A172 (cell line): ENCODE measurements around the gene GFY. TPM values are rescaled to one million over a fixed set of nuclear protein-coding genes. Genes with fewer than 3 reads are reported as not detected.
"Not testable (repeated sequence)": the region's sequence is repeated elsewhere in the genome, so short reads cannot be mapped to it uniquely, and the experiment has no call there.

Experiments used
- DNase-seq: peaks from one replicate; pipeline ENCODE4 v3.0.0-alpha.2; 2015; ENCODE audit warnings: low spot score
- total RNA-seq: library from RNA; depleted of rRNA; stranded (reverse); fragments of >200 nt; shearing (Covaris generic); gene quantifications from 2 replicates; pipeline ENCODE4 v1.2.3, GENCODE V29; 2014; rRNA removed

The GFY gene
- total RNA-seq, 1 experiment from 2014 or later = not detected

DNA sequence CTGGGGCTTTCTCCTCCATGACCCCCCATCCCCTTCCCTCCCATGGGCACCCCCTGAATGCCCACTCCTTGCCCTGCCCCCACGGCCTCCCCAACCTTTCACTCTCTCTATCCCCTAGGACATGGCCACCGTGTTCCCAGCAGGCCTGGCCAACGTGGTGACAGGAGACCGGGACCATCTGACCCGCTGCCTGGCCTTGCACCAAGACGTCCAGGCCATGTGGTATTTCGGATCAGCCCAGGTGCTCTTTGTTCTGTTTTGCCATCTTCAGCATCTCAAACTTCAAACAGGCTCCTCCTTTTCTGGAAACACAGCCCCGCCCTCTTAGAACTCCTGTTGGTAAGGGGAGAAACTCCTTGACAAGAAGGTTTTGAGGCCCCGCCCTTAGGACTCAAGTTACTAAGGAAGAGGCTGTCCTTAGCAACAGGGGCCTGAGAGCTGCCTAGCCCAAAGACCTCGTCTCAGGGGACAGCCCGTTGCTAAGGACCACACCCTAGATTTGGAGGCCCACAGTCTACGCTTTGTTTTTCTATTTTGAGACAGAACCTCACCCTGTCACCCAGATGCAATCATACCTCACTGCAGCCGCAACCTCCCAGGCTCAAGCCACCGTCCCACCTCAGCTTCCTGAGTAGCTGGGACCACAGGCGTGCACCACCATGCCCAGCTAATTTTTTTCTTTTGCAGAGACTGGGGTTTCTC, 43.7 kb downstream of the GFY start:
- peak; percentile 94 for DNase-seq

DNA sequence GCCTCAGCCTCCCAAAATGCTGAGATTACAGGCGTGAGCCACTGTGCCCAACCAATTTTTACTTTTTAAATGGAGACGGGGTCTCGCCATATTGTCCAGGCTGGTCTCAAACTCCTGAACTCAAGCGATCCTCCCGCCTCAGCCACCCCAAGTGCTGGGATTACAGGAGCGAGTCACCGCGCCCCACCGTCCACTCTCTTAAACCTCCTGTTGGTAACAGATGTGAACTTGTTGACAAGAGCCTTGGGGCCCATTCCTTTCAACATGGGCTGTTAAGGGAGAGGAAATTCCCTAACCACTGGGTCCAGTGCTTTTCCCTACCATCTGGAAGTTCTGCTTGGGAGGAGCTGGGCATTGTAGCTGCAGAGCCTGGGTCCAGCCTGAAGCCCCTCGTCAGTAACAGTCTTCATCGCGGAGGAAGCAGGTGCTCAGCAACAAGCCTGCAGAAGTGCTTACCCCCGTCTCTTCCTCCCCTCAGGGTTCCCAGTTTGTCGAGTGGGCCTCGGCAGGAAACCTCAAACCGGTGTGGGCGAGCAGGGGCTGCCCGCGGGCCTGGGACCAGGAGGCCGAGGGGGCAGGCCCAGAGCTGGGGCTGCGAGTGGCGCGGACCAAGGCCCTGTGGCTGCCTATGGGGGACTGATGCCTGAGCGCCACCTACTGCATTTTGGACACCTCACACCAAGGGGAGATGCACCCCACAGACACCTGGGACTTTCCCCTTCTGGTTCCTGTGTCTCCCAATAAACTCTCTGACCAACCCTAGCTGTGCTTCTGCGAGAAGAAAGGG, 44.8 kb downstream of the GFY start:
- DNase-seq = peak; percentile 27

DNA sequence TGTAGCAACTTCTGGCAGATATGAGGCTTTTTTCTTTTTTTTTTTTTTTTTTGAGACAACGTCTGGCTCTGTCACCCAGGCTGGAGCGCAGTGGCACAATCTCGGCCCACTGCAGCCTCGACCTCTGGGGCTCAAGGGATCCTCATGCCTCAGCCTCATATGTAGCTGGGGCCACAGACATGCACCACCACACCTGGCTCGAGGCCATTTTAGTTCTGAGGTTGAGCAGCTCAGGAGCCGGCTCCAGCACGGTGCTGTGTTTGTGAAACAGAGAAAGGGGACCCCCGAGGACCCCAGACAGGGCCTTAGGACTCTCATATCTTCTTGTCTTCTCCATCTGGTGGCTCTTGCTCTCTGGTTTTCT, 45.4 kb downstream of the GFY start:
- no peak for DNase-seq

DNA sequence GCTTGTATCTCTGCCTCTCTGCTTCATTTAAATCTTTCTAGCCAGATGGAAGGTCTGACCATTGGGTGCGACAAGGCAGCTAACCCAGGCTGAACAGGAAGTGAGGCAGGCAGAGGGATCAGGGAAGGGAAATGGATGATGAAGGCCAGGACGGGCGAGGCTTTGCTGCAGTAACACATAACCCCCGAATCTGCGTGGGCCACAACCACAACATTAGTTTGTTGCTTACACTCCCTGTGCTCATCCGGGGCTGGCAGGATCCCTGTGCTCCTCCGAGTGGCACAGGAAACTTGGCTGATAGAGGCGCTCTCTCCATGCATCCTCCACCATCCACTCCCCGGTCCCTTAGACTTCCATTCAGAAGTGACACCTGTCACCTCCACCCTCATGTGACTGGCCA, 47.7 kb downstream of the GFY start:
- no peak for DNase-seq

DNA sequence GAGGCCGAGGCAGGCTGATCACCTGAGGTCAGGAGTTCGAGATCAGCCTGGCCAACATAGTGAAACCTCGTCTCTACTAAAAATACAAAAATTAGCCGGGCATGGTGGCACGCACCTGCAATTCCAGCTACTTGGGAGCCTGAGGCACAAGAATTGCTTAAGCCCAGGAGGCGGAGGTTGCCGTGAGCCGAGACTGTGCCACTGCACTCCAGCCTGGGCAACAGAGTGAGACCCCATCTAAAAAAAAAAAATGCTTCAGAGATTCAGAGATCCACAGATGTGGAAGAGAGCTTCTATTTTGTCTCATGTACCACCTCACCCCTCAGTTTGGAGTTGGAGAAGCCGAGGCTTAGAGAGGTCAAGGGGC, 48.3 kb downstream of the GFY start:
- not testable (repeated sequence) for DNase-seq

DNA sequence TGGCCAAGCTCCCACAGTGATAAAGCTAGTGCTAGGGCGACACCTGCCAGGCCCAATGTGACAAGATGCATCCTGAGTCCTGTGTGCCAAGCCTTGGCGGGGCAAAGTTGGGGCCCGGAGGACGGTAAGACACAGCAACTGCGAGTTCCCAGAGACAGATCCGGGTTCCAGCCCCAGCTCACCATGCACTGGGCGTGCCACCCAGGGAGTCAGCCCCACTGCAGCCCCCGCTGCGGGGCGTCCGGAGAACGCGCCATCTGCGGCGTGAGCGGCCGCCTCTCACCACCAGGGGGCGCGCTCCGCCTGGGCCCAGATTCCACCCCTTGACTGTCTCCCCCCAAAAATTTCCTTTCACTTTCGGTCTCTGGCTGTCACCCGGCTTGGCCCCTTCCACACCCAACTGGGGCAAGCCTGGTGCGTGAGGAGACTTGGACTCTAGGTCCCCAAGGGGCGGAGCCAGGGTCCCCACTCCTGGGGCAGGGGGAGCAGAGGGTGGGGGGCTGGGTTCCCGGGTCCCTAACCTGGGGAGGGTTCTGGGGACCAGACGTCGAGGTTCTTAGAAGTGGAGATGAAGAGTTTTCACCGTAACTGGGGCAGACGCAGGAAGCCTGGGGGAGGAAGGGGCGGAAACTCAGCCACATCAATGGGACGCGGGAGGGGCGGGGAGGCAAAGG, 48.8 kb downstream of the GFY start, which contains the start of gene FLT3LG:
FLT3LG (plus strand) TSS at position 348 of the 674 bp plus-strand sequence. CDS start 425 bp downstream, outside the sequence.
- peak; percentile 61 for DNase-seq

DNA sequence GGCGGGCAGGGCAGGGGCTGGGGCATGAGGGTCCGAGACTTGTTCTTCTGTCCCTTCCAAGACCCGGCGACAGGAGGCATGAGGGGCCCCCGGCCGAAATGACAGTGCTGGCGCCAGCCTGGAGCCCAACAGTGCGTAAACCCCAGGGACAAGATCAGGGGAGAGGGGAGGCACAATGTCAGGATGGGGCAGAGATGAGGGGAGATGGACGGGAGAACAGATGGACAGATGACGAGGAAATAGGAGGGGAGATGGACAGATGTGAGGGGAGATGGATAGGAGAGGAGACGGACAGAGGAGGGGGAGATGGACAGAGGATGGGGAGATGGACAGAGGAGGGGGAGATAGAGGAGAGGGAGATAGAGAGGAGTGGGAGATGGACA, 49.3 kb downstream of the GFY start:
- no peak for DNase-seq

DNA sequence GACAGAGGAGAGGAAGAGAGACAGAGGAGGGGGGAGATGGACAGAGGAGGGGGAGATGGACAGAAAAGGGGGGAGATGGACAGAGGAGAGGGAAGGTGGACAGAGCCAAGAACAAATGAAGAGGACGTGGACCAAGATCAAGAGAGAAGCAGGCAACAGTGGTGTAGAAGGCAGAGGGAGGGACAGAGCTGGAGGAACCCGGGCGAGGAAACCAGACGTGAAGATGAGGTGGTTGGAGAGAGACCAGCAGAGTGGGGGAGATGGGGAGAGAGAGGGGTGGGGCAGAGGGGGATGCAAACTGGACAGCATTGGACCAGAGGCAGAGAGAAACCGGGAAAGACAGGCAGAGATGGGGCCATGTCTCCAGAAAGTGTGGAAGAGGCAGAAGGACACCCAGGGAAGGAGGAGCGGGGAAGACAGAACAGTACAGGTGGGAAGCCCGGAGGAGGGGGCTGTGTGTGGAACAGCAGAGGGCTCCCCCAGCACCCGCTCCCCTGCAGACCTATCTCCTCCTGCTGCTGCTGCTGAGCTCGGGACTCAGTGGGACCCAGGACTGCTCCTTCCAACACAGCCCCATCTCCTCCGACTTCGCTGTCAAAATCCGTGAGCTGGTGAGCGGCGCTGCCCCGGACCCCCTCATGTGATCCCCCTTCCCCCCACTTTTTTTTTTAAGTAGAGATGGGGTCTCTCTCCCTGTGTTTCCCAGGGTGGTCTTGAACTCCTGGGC, 50.2 kb downstream of the GFY start:
- no peak for DNase-seq

DNA sequence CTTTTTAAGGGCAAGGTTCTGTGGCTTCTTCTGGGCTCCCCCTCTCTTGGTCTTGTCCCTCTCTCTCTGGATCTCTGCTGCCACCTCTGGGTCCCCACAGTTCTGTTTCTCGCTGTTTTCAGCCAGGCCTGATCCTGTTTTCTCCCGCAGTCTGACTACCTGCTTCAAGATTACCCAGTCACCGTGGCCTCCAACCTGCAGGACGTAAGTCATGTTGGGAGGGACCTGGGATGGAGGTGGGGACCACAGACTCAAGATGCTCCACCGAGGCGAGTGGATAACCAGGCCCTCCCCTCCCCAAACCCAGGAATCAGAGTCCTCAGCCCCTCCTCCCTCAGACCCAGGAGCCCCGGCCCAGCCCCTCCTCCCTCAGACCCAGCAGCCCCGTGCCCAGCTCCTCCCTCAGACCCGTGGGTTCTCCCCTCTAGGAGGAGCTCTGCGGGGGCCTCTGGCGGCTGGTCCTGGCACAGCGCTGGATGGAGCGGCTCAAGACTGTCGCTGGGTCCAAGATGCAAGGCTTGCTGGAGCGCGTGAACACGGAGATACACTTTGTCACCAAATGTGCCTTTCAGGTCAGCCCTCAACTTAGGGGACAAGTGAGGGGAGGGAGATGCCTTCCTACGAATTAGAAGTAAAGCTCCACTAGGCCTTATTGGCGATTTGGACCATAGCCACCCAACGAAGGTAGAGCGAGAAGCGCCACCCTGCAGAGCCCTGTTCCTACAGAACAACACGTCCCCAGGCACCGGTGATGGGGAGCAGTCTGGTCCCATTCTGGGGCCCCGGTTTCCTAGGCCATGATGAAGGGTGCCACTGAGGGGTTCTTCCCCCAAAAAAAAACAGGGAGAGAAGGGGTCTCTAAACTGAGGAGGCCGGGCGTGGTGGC, 51.0 kb downstream of the GFY start:
- no peak for DNase-seq

Other genes with a start within 250 kb of the GFY start
- gene SLC6A16, start 100.2 kb upstream of the GFY start, total RNA-seq = not detected in 2 replicates
- not detected in 2 replicates for gene CD37, start 90.0 kb upstream of the GFY start, total RNA-seq
- gene TEAD2, start 63.0 kb upstream of the GFY start, total RNA-seq = 30.3 and 37.1 TPM in 2 replicates
- 0.21 TPM in 1 of 2 replicates, not detected in the other for gene DKKL1, start 61.5 kb upstream of the GFY start, total RNA-seq
- not detected in 2 replicates for gene KASH5, start 37.1 kb upstream of the GFY start, total RNA-seq
- not detected in 2 replicates for gene PTH2, start 1.9 kb upstream of the GFY start, total RNA-seq
- gene SLC17A7, start 16.1 kb downstream of the GFY start, total RNA-seq = 0.12 TPM in 1 of 2 replicates, not detected in the other
- 103 and 119 TPM in 2 replicates for gene PIH1D1, start 26.4 kb downstream of the GFY start, total RNA-seq
- gene ALDH16A1, start 27.8 kb downstream of the GFY start, total RNA-seq = 41.6 and 47.0 TPM in 2 replicates
- gene FLT3LG, start 48.8 kb downstream of the GFY start, total RNA-seq = 4.7 and 6.2 TPM in 2 replicates
- gene RPL13A, start 62.2 kb downstream of the GFY start, total RNA-seq = 1,452 and 1,525 TPM in 2 replicates
- gene RPS11, start 71.0 kb downstream of the GFY start, total RNA-seq = 2,104 and 3,140 TPM in 2 replicates
- 0.17 and 0.77 TPM in 2 replicates for gene FCGRT, start 87.3 kb downstream of the GFY start, total RNA-seq
- 0.46 TPM in 1 of 2 replicates, not detected in the other for gene RCN3, start 102.6 kb downstream of the GFY start, total RNA-seq
- gene NOSIP, start 155.2 kb downstream of the GFY start, total RNA-seq = 131 and 142 TPM in 2 replicates
- 0.43 and 0.79 TPM in 2 replicates for gene PRRG2, start 155.9 kb downstream of the GFY start, total RNA-seq
- gene PRR12, start 165.8 kb downstream of the GFY start, total RNA-seq = 2.3 and 4.7 TPM in 2 replicates
- gene RRAS, start 214.8 kb downstream of the GFY start, total RNA-seq = 32.0 and 34.5 TPM in 2 replicates
- gene SCAF1, start 216.8 kb downstream of the GFY start, total RNA-seq = 28.8 and 31.9 TPM in 2 replicates
- 72.2 and 75.6 TPM in 2 replicates for gene IRF3, start 240.5 kb downstream of the GFY start, total RNA-seq
- gene BCL2L12, start 240.5 kb downstream of the GFY start, total RNA-seq = 21.8 and 24.5 TPM in 2 replicates